WTC11 (cell line): ENCODE results near the gene KCNIP2. TPM values are rescaled to one million over a fixed set of nuclear protein-coding genes. Genes with fewer than 3 reads are reported as not detected.
A peak's percentile ranks its signal among the peaks of the same experiment; 100 is the strongest.

Experiments
- ATAC-seq: fragments of 200-7000 bp; cut with Tn5 transposase; 2 replicates; pipeline ENCODE4 v1.10.0; 2021; ENCODE audit warnings: mild to moderate bottlenecking, moderate library complexity
- CTCF ChIA-PET: fragments of 300-600 bp; sonication (Branson Sonifier 250); formaldehyde crosslinking; loops from one replicate; lab custom pipeline; 2021; ENCODE audit warnings: antibody characterized with exemption; lab: Charles Lee
- POLR2A ChIA-PET: fragments of 350-600 bp; sonication (Branson Sonifier 250); formaldehyde crosslinking; loops from one replicate; lab custom pipeline; 2021; ENCODE audit warnings: antibody characterized with exemption; lab: Charles Lee
- DNase-seq: peaks from one replicate; pipeline ENCODE4 v3.0.0; 2021; ENCODE audit warnings: low spot score
- H3K27ac Mint-ChIP-seq: 2 replicates; pipeline ENCODE4 v1.8.0; 2021; ENCODE audit warnings: mixed read lengths
- H3K27me3 Mint-ChIP-seq: 2 replicates; pipeline ENCODE4 v1.8.0; 2021; ENCODE audit warnings: low read depth, mild to moderate bottlenecking, moderate library complexity, mixed read lengths
- H3K36me3 Mint-ChIP-seq: 2 replicates; pipeline ENCODE4 v1.8.0; 2021; ENCODE audit warnings: mixed read lengths
- H3K4me1 Mint-ChIP-seq: 2 replicates; pipeline ENCODE4 v1.8.0; 2022; ENCODE audit warnings: mixed read lengths
- H3K4me3 Mint-ChIP-seq: 2 replicates; pipeline ENCODE4 v1.8.0; 2021; ENCODE audit warnings: mild to moderate bottlenecking, moderate library complexity, mixed read lengths
- H3K9me3 Mint-ChIP-seq: 2 replicates; pipeline ENCODE4 v1.8.0; 2021; ENCODE audit warnings: mixed read lengths
- ARID4B ChIP-seq: sonication (generic); formaldehyde crosslinking; IDR thresholded peaks from 2 replicates; pipeline ENCODE4 v1.8.0; 2023; ENCODE audit warnings: missing genetic modification reagents, mild to moderate bottlenecking, borderline replicate concordance
- CBFB ChIP-seq: sonication (generic); formaldehyde crosslinking; IDR thresholded peaks from 2 replicates; pipeline ENCODE4 v1.8.1; 2022; ENCODE audit warnings: mild to moderate bottlenecking, low read depth, missing genetic modification reagents
- E2F5 ChIP-seq: sonication (generic); formaldehyde crosslinking; IDR thresholded peaks from 2 replicates; pipeline ENCODE4 v1.8.1; 2022; ENCODE audit warnings: mild to moderate bottlenecking, moderate library complexity, missing genetic modification reagents
- ERG ChIP-seq: fragments of 250-450 bp; sonication (Bioruptor Pico); IDR thresholded peaks from 2 replicates; pipeline ENCODE4 v1.8.0; 2021; ENCODE audit warnings: mild to moderate bottlenecking
- FOXK1 ChIP-seq: sonication (generic); formaldehyde crosslinking; IDR thresholded peaks from 2 replicates; pipeline ENCODE4 v1.8.0; 2022; ENCODE audit warnings: mild to moderate bottlenecking, moderate library complexity, missing genetic modification reagents
- GTF2I ChIP-seq: fragments of 250-450 bp; sonication (Bioruptor Pico); conservative IDR thresholded peaks from 2 replicates; pipeline ENCODE4 v1.4.0; 2021; ENCODE audit warnings: mild to moderate bottlenecking
- HMGXB4 ChIP-seq: sonication (generic); formaldehyde crosslinking; IDR thresholded peaks from 2 replicates; pipeline ENCODE4 v1.8.1; 2023; ENCODE audit warnings: mild to moderate bottlenecking, moderate library complexity, missing genetic modification reagents
- MYBL2 ChIP-seq: sonication (generic); formaldehyde crosslinking; IDR thresholded peaks from 2 replicates; pipeline ENCODE4 v1.8.1; 2023; ENCODE audit warnings: mild to moderate bottlenecking, moderate library complexity, missing genetic modification reagents
- NR1H2 ChIP-seq: sonication (generic); formaldehyde crosslinking; IDR thresholded peaks from 2 replicates; pipeline ENCODE4 v1.9.0; 2021; ENCODE audit warnings: mild to moderate bottlenecking, moderate library complexity, missing genetic modification reagents
- SMAD3 ChIP-seq: sonication (generic); formaldehyde crosslinking; IDR thresholded peaks from 2 replicates; pipeline ENCODE4 v1.8.0; 2022; ENCODE audit warnings: missing genetic modification reagents, mild to moderate bottlenecking, borderline replicate concordance
- TEAD1 ChIP-seq: sonication (generic); formaldehyde crosslinking; IDR thresholded peaks from 2 replicates; pipeline ENCODE4 v1.8.0; 2022; ENCODE audit warnings: mild to moderate bottlenecking, missing genetic modification reagents
- USF2 ChIP-seq: sonication (generic); formaldehyde crosslinking; IDR thresholded peaks from 2 replicates; pipeline ENCODE4 v1.8.1; 2023; ENCODE audit warnings: mild to moderate bottlenecking, missing genetic modification reagents, moderate library complexity
- ZBTB21 ChIP-seq: sonication (generic); formaldehyde crosslinking; IDR thresholded peaks from 2 replicates; pipeline ENCODE4 v1.8.1; 2023; ENCODE audit warnings: mild to moderate bottlenecking, missing genetic modification reagents, borderline replicate concordance
- ZBTB43 ChIP-seq: sonication (generic); formaldehyde crosslinking; IDR thresholded peaks from 2 replicates; pipeline ENCODE4 v1.8.1; 2023; ENCODE audit warnings: mild to moderate bottlenecking, missing genetic modification reagents
- ZNF232 ChIP-seq: sonication (generic); formaldehyde crosslinking; IDR thresholded peaks from 2 replicates; pipeline ENCODE4 v1.8.0; 2022; ENCODE audit warnings: mild to moderate bottlenecking, missing genetic modification reagents
- ZNF317 ChIP-seq: sonication (generic); formaldehyde crosslinking; IDR thresholded peaks from 2 replicates; pipeline ENCODE4 v1.8.1; 2023; ENCODE audit warnings: low read depth, mild to moderate bottlenecking, moderate library complexity, missing genetic modification reagents, borderline replicate concordance
- ZNF423 ChIP-seq: fragments of 250-450 bp; sonication (Bioruptor Pico); IDR thresholded peaks from 2 replicates; pipeline ENCODE4 v2.1.2; 2022; ENCODE audit warnings: mild to moderate bottlenecking, moderate library complexity
- ZNF532 ChIP-seq: fragments of 250-450 bp; sonication (Bioruptor Pico); IDR thresholded peaks from 2 replicates; pipeline ENCODE4 v1.9.0; 2021; ENCODE audit warnings: mild to moderate bottlenecking, borderline replicate concordance
- total RNA-seq: library from RNA; stranded (reverse); gene quantifications from 3 replicates; pipeline ENCODE4 v1.2.3, GENCODE V29; 2021

The KCNIP2 gene
- total RNA-seq, 1 experiment from 2014 or later, result 5.2 TPM

GRCh38 chr10:101839416-101840063 is 4.1 kb downstream of the KCNIP2 start (continued):
- TF ChIP-seq USF2 (CRISPR knock-in tag) (no peak), SMAD3 (CRISPR knock-in tag) (no peak), ARID4B (CRISPR knock-in tag) (0 out of 2 replicates have a peak, but pooled peaks have one; percentile 61), ZNF232 (CRISPR knock-in tag) (no peak), ZBTB43 (CRISPR knock-in tag) (0 out of 2 replicates have a peak, but pooled peaks have one; percentile 22), GTF2I (CRISPR knock-in tag) (no peak), ZNF423 (no peak), ZBTB21 (CRISPR knock-in tag) (no peak), HMGXB4 (CRISPR knock-in tag) (no peak), ERG (no peak), E2F5 (CRISPR knock-in tag) (no peak), CBFB (no peak)

- H3K9me3 Mint-ChIP-seq, result no peaks in the 10 kb centered on the region
- ChIA-PET POLR2A (interaction anchor here (0.7 to 2.7 kb wide), 2 partner anchors 9 to 21 kb away, joined by 4 to 34 read pairs; partner anchors contain the start of gene OGA), CTCF (interaction anchor here (0.6 to 5.5 kb wide), 14 partner anchors 9 to 624 kb away, joined by 3 to 304 read pairs (median 29); partner anchors contain the start of genes HPS6, NPM3 and OGA)
- no peak for DNase-seq
- peaks cover 43% of the 10 kb centered on the region for H3K4me1 Mint-ChIP-seq
- H3K27ac Mint-ChIP-seq, result no peak overlapping the region
- no peak for ATAC-seq
- H3K36me3 Mint-ChIP-seq, result no peaks in the 10 kb centered on the region
- H3K27me3 Mint-ChIP-seq, result peaks cover 25% of the 10 kb centered on the region
- peak overlapping the region; percentile 91 for H3K4me3 Mint-ChIP-seq
- TF ChIP-seq ZBTB43 (CRISPR knock-in tag) (no peak), MYBL2 (CRISPR knock-in tag) (no peak), TEAD1 (CRISPR knock-in tag) (no peak), GTF2I (CRISPR knock-in tag) (no peak), NR1H2 (CRISPR knock-in tag) (no peak), ZNF317 (no peak), FOXK1 (CRISPR knock-in tag) (no peak), ZNF532 (no peak)
These were observed 4.6 kb downstream of the KCNIP2 start for GRCh38 chr10:101839002-101839401.
